ENCODE data around the gene DCLK2.

DCLK2 gene

DNA sequence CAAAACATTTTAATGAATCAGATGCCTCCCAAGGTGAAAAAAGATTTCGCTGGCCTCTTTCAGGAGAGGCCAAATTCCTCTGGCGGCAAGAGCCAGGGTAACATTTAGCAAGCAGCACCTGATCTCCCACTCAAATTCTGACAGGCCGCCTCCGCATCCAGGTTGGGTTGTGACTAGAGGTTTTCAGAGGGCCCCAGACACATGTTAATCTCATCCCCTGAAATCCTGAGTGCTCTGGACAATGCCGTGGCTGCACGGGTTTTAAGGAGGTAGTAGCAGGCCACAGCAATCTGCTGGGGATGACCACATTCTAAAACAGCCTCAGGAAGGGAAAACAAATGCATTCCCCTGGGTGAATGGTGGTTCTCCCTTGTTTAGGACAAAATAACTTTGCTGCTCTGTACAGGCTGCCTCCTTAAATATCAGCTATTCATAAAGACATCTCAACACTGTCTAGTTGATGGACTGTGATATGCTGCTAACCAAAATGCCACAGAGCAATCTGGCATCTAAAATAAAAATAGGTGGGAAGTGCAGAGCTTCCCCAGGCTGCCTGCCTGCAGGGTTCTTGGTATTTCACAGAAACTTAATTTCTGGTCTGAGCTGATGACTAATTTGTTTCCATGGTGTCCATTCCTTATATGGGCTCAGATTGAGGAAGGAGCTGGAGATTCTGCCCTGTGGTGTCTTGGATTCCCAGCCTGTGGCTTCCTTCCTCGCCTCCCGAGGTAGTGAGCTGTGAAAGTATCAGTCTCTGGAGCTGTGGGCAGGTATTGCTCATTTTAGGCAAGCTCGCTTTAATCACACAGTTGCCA lies 202.0 kb downstream of the DCLK2 start:
- peak; percentile 33 for DNase-seq

DNA sequence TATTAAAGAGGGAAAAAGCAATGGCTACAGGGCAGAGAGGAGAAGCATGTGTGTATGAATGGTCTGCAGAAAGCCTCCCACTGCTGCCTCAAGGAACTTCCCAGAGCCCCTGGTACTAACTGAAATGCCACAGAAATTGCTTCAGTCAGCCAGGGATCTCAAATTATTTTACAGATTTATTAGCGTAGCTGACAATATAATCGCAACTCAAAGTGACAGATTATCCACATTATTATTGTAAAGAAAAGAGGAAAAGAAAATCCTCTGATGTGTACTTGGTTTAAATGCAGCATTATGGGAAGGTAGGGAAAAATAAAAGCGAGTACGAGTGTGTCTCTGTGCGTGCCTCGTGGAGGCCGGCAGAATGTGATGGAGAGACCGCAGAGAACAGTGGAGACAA lies 202.7 kb downstream of the DCLK2 start:
- no peak for DNase-seq

DNA sequence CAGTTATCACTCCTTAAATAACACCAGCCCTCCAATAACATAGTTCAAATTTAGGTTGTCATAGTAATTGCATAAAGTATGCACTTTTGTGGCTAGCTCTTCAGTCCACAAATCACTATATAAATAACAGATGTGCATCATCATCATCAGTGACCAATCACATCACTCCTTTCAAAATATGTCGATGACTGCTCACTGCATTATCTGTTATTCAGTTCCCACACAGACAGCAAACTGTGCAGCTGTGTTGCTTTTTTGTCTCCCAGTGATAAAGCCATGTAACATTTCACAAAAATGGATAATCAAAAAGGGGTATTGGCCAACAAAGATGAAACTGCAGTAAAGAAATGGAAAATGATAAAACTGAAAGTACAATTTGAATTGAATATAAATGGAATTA lies 205.4 kb downstream of the DCLK2 start:
- DNase-seq: peak; percentile 15

DNA sequence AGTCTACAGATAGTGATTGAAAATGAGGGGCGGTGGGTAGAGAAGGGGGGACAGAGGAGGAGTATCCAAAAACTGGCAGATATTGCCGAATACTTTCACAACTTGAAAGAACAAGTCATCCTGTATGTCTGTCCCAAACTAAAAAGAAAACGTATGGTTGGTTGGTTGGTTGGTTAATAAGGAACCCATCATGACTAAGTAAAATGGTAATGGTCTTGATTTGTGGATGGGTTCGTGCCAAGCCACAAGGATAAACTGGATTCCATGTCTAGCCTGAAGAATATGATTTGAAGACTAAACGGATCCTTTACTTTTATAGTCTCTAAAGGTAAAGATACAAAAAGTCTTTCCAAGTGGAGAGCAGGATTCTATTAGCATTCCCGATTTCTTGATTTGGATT lies 208.4 kb downstream of the DCLK2 start:
- DNase-seq: no peak

- DNase-seq: peak; percentile 11
Measured at GRCh38 chr4:150289198-150289597, 211.0 kb downstream of the DCLK2 start.

- DNase-seq: no peak
Measured at GRCh38 chr4:150289881-150290280, 211.6 kb downstream of the DCLK2 start.

DNA sequence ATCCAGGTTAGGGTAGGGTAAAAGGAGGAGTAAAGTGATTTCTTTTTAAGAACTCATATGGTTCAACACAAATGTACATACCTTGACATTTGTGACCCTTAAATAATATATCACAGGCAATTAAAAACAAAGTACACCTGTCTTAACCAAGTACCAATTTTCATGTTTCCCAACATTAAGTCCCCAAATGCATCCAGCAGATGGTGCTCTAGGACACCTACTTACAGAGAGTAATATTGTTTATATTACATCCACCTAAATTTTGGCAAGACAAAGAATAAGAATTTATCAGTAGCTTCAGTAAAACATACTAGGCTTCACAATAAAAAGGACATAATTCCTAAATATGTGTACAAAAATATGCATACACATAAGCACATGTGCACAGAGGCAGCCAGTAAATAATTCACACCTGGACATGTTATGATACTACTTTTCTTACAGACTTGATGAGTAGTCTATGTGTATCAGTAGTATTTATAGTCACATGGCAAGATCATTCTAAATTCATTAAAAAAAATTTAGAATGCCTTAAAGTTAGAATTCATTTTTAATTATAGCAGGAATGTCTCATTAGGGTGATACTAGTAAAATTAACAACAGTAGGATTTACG lies 219.7 kb downstream of the DCLK2 start:
- peak; percentile 81 for DNase-seq

DNA sequence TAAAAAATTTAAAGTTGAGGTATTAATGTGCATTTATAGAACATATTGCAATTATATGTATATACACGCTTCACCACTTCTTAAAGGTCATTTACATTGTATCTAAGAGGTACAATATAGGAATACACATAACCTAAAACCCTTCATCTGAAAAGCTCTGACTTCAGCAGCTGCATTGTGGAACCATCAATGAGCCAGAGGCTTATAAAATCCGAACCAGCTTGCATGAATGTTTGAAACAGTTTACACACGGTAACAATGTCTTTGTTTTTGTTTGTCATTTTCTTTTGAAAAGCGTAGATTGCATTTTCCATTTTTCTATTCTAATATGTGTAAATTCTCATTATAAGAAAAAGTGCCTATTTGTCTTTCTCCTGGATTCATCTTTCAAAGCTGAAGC lies 221.6 kb downstream of the DCLK2 start:
- no peak for DNase-seq

- peak; percentile 60 for DNase-seq
Measured at GRCh38 chr4:150302553-150302952, 224.3 kb downstream of the DCLK2 start.

- DNase-seq: no peak
Measured at GRCh38 chr4:150305995-150306394, 227.8 kb downstream of the DCLK2 start.

GRCh38 chr4:150306719-150307118 lies 228.5 kb downstream of the DCLK2 start:
- no peak for DNase-seq
